Measurements from ENCODE around the gene CDT1.
"Not testable (repeated sequence)": the region's sequence is repeated elsewhere in the genome, so short reads cannot be mapped to it uniquely, and the experiment has no call there.

The CDT1 gene

DNA sequence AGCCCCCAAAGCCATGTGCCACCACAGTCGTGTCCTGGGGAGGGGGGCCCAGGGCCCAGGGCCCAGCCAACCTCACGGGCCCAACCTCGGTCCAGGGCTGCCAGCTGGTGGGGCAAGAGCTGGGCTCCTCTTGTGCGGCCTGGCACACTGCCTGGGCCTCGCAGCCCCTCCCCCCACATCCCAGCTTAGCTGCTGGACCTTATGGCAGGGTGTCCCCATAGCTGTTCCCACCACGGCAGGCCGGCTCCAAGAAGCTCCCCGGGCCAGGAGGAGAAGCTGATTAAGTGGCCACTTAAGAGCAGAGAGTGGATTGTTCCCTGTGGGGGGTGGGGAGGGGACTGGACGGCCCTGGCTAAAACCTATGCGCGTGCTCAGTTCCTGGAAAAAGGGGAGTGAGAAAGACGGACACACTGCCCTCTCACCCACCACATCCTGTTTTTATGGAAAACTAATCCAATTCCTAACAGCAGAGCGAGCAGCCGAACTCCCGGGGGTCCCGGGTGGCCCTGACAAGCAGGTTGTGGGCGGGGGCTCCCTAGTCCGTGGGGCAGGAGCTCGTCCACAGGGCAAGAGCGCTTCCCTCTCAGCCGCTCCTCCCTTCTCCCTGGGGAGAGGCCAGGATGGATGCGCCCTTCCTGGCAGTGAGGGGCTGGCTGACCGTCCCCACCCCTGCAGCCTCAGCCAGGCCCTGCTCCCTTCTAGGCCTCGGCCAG, 35.4 kb upstream of the CDT1 start:
- DNase-seq (ENCODE audit: low read depth in 2 of 2): no peak

DNA sequence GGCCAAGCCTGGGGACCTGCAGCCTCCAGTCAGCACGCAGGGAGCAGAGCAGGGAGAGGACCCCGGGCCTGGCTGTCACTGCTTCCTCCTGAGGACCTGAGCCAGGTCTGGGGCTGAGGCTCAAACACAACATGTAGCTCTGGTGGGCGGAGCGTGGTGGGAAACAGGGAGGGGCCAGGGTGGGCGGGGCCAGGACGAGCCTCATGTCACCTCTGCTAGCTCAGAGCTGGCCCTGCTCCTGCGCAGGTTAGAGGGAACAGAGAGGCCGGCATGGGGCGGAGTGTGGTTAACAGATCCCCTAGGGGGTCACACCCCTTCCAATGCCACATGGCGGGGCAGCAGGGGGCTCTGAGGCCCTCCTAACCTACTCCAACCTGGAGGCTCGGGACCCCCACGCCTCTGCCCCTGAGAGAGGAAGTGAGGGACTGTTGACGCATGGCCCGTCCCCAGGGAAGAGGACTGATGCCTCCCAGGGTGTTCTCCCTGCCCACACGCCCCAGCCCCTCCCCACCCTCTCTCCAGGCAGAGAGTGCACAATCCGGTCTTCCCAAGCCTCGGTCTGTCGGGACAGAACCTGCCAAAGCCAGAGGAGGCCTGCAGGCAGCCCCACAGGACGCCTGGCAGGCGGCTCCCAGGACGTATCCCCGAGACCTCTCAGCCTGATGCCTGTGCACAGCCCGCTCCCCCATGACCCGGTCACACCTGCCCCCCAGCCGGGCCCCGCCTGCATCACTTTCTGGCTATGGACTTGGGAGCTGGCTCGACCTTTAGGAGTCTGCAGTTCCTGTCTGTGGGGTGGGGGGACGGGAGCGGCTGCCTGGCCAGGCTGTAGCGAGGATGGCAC, 33.8 kb upstream of the CDT1 start:
- no peak for DNase-seq (ENCODE audit: low read depth in 2 of 2)

DNA sequence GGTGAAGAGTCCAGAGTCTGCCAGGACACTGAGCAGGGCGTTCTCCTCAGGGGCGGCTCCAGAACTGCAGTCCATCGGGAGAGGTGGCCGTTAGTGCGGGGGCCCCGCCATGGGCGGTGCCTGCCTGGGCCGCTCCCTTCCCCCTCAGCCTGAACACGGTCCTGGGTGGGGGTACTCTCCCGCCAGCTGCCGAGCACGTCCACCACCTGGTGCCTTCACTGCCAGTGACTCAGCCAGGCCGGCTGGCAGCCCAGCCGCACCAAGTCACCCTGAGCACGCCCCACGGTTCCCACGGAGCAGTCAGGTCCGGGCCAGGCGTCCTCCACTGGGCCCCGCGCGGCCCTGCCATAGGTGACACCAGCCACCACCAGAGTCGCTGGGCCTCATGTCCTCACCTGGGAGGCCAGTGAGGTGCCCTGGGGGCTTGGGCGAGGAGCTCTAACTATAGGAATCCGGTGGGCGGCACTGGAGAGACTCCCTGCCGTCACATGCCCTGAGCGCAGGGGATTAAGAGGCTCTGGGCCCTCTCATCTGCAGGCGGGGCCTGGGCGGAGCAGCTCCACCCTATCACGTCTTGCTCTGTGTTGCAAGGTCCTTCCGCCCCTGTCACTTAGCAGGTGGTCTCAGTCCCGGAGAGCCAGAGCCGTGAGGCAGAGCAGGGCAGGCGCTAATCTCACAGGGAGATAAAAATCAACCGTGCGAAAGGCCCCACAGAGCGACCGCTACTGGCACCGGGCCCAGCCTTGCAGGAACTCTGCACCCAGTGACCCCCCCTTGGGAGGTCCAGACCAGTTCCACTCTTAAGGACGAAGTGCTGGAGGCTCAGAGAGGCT, 32.9 kb upstream of the CDT1 start:
- no peak for DNase-seq (ENCODE audit: low read depth in 2 of 2)

DNA sequence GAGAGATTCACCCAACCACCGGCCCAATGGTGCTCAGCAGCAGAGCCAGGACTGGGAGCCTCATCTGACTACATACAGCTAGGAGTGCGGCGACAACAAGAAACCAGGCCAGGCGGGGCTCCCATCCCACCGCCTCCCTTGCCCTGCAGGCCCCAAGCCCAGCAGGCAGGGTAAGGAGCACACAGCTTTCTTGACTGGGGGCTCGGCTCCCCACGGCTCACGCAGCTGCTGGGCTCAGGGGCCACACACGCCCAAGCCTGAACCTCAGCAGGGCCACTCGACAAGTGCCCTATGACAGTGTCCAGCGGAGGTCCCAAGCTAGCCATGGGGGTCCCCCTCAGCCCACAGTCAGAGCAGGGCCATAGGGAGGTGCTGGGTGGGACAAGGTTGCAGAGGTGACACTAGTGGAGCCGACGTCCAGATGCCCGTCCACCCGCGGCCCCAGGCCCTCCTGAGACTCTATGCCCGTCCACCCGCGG, 32.3 kb upstream of the CDT1 start:
- DNase-seq (ENCODE audit: low read depth in 2 of 2): no peak

DNA sequence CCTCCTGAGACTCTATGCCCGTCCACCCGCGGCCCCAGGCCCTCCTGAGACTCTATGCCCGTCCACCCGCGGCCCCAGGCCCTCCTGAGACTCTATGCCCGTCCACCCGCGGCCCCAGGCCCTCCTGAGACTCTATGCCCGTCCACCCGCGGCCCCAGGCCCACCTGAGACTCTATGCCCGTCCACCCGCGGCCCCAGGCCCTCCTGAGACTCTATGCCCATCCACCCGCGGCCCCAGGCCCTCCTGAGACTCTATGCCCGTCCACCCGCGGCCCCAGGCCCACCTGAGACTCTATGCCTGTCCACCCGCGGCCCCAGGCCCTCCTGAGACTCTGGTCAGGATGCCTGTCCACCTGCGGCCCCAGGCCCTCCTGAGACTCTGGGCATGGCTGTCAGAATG, 31.8 kb upstream of the CDT1 start:
- not testable (repeated sequence) for DNase-seq (ENCODE audit: low read depth in 2 of 2)

DNA sequence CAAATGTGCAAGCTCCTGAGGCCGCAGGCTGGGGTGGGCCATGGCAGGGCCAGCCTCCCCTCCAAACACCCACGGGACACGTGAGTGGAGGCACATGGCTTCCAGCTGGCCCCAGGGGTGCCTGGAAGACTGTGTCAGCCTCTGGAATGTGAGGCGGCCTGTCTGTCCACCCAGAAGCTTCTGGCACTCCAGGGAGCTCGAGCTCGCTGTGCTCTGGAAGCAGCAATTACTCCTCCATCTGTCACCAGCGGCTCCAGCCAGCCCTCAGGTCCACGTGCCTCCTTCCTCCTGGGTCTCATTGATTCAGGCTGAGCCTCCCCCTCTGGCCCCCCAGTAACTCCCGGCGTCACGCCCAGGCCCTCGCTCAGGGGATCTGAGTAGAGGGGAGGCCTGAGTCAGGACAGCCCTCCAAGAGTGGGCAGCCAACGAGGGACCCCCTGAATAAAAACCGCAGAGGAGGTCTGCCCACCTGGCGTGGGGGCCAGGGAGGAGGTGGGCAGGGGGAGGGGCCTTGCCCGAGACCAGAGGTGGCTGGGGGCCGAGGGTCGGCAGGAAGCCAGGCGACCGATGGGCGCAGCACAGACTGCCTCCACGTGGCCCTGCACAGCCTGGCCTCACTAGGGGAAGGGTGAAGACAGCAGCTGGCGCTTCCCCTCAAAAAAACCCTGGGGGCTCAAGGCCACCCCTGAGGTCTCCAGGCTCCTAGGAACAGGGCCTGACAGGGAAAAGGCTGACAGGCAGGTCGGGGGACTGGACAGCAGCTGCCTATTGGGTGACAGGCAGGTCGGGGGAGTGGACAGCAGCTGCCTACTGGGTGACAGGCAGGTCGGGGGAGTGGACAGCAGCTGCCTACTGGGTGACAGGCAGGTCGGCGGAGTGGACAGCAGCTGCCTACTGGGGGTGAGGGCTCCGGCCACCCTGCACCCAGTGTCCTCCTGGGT, 30.4 kb upstream of the CDT1 start:
- DNase-seq (ENCODE audit: low read depth in 2 of 2): no peak

DNA sequence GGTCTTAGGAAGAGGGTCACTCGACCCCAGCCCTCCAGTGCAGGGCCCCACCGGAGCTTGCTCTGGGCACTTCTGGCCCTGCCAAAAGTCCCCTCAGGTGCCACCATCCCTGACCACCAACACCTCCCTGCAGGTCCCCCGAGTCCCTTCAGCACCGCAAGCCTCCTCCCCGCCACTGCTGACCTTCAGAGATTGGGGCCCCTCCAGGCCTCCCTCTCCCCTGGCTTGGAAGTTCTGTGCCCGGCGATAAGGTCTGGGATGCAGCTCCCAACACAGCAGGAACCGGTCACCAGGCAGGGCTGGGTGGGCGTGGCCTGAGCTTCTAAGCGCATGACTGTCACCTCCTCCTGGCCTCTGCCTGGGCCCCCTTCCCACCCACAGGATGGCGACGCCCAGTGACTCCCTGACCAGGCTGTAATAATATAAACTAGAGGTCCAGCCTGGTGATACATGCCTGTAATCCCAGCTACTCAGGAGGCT, 29.7 kb upstream of the CDT1 start:
- no peak for DNase-seq (ENCODE audit: low read depth in 2 of 2)

DNA sequence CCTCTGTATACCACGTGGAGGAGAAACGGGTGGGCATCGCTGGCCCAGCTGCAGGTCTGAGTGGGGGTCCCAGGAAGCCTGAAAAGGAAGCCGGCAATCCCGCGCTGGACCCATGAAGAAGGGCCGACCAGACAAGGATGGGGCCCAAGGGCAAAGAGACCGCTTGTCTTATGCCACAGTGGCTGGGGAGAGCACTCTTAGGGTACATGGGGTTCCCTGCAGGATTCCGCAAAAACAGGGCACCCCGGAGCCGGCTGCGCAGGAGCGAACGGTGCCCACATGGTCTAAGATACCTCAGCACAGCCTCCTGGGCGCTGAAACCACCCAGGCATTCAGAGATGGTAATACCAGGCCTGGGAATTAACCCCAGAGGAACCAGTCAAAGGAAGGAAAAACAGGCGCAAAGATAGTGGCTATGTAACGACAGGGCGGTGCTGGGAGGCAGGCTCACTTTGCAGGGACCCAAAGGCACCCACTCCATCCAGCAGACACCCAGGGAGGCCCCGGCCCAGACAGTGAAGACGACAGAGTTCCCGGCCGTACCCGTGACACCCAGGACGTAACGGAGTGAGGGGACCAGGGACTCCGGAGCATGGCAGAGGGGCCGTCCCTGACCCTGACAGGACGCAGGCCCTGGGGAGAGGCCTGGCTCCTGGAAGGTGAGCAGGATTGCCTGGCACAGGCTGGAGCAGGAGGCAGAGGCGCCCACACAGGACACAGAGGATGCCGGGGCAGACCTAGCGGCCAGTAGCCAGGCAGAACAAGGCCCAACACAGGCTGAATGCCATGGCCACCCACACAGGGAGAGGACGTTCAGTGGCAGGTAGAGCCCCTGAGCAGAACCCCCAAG, 28.8 kb upstream of the CDT1 start:
- no peak for DNase-seq (ENCODE audit: low read depth in 2 of 2)

DNA sequence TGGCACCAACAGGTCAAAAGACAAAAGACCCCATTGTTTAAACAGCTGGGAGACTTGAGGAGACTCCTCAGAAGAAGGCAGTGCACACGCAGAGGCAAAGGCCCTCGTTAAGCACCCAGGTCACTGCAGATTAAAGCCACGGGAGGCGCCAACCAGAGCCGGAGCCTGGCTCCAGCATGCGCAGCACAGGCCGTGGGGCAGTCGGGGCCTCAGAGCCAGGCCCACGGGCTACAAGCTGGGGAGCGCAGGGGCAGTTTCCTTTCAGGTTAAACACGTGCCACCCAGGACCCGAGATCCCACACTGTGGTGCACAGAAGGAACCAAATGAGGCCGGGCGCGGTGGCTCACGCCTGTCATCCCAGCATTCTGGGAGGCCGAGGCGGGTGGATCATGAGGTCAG, 27.8 kb upstream of the CDT1 start:
- no peak for DNase-seq (ENCODE audit: low read depth in 2 of 2)

DNA sequence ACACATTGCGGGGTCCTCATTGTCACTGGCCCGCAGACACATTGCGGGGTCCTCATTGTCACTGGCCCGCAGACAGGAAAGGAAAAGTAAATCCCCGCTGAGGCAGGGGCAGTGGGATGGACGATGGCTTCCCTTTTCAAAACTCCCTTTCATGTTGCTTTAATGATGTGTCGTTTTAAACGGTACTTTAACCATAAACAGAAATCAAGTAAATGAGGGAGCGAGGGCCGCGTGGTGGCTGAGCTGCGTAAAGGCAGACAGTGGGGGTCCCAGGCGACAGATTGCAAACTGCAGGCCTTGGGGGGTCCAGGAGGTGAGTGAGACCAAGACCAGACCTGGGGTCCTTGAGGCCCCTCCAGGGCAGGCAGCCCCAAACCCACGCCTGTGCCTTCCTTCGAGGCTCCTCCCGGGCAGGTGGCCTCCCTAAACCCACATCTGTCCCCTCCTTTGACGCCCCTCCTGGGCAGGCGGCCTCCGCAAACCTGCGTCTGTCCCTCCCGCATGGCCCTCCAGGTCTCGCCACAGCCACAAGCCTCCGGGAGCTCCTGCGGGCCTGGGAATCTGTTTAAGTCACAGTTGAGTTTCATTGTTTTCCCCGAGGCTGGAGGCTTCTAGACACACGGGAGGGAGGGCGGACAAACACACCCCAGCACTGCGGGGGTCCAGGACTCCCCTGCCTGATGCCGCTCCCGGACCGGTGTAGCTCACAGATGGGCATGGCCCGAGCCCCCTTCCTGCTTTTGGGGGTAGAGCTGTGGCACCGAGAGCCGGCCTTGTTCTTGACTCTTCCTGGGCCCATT, 25.9 kb upstream of the CDT1 start:
- no peak for DNase-seq (ENCODE audit: low read depth in 2 of 2)

DNA sequence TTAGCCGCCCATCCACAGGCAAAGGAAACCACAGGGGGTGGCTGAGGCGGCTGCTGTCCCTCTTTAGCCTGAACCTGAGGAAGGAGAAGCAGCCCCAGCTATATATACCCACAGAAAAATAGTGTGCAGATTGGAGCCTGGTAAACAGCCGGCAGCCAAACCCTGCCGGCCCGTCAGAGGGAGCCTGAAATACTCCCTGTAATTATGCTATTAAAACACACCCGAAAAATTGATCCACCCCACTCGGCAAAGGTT, 25.4 kb upstream of the CDT1 start:
- no peak for DNase-seq (ENCODE audit: low read depth in 2 of 2)

DNA sequence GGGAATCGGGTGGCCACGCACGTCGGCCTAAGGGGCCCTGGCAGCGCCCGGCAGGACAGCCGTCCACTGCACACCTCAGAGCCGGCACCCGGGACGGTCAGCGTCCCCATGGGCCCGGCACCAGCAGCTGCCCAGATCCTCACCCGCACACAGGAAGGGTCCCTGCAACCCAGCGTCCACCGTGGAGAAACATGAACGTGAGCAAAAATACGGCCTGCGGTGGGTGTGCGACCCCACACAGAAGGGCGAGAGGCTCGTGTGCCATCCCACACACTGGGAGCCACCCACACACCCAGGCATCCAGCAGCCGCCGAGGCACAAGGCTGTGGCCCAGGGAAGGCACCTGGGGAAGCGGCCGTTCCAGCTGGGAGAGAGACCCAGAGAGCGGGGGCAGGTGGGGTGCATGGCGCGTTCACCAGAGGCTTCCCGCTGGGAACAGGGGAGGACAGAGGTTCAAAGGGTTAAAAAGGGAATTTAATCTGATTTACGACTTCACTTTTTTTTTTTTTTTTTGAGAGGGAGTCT, 25.0 kb upstream of the CDT1 start:
- no peak for DNase-seq (ENCODE audit: low read depth in 2 of 2)

DNA sequence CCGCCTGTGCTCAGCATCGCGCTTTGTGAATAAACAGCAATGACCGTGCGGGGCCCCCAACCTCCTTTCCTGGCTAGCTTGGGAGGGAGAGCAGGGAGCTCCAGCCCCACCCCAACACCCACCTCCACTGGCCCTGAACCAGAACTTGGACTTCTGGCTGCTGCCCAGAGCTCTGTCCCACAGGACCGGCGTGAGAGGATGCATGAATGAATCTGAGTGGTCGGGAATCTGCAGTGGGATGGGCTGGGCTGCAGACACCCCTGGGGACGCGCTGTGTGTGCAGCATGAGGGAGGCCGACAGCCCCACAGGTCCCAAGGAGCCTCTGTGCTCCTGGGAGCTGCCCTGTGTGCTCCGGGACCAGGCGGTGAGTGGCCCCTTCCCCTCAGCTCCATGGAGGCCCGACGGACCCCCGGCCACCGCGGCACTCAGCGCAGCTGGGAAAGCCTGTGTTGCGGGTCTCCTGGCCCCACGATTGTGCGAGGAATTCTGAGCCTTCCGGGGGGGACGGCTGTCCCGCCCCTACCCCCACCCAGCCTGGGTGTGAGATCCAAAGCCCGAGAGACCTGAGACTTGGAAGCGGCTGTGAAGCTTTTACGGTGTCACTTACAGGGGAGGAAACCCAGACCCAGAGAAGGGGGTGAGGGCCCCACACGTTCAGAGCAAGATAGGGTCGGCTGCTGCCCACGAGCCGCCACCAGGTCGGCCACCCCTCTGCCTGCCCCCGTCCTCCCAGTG, 24.0 kb upstream of the CDT1 start:
- DNase-seq (ENCODE audit: low read depth in 2 of 2): no peak

DNA sequence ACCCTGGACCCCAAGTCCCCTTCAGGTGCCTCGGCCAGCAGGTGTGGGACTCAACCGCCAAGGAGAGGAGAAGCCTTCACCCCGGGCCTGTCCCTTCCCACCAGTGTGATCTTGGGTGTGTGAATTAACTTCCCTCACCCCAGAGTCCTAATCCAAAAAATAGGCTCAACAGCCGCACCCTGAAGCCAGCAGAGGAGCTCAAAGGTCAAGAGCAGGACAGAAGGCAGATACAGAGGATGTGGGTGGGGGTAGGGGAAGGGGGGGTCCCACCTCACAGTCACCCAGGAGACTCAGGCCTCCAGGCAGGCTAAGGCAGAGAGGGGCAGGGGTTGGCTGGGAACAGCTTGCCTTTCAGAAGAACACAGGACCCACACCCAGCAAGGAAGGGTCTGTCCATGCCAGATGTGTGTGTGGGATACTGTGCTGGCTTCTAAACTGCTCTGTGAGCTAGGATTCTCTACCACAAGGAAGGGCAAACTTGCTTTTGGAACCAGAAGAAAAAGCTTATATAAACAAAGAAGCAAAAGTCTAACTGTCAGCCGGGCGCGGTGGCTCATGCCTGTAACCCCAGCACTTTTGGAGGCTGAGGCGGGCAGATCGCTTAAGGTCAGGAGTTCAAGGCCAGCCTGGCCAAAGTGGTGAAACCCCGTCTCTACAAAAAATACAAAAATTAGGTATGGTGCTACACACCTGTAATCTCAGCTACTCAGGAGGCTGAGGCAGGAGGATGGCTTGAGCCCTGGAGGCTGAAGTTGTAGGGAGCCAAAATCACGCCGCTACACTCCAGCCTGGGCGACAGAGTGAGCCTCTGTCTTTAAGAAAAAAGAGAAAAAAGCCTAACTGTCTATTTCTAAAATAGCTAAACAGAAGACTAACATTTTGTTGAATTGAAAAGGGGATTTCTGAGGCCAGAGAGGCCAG, 23.2 kb upstream of the CDT1 start:
- DNase-seq (ENCODE audit: low read depth in 2 of 2): no peak

DNA sequence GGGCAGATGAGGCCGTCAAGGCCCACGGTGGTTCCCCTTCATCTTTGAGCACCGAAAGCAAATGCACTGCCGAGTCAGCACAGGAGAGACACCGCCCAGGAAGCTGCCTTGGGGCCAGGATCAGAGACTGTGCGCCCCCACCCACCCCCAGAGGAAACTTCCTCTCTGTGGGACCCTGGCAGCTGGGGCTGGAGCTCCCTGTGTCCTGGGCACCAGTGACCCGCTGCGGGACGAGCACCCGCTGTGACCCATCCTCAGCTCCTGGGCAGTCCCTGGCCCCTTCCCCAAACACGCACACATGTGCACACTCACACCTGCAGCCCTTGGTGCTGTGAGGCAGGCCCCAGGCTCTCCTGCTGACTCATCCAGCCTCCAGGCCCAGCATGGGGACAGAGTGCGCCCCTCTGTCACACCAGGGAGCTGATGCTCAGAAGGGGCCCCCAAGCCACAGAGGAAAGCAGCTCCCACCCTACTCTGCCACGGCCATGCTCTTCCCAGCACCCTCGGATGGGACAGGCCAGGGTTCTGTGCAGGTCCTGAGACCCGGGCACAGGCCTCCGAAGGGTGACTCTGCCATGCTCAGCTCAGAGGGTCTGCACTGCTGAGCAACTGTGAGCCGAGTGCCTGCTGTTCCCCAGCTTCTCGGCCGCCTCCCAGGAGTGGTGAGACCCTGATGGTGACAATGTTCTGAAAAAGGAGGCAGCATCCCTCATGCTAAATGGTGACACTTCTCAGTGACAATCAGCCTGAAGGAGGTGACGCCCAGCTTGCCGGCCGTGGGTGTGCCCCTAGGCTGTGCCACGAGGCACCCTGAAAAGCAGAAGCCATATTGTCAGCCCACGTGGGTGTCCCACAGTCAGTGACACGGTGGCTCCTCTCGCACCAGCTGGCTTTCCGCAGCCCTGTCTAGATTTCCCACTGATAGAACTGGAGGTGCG, 22.2 kb upstream of the CDT1 start:
- peak in 1 of 2 experiments; percentile 67 for DNase-seq (ENCODE audit: low read depth in 2 of 2)

Data from stimulated activated CD4-positive, alpha-beta T cell treated with anti-CD3 and anti-CD28 coated beads, Interleukin-12 subunit alpha, Interleukin-12 subunit beta, amount 100 ng/mL, for 24 hours (primary cell).